Ascending aorta (tissue), 2 donors: ENCODE data around the gene CNOT6. TPM values are rescaled to one million over a fixed set of nuclear protein-coding genes. Genes with fewer than 3 reads are reported as not detected.

ENCODE experiments used
- DNase-seq, 2 donors: peaks; one replicate each; pipeline ENCODE4 v3.0.0-alpha.2; 2019; ENCODE audit warnings: low spot score in 2 of 2
- H3K27ac ChIP-seq, 2 donors: fragments of 200-600 bp; sonication (generic); one replicate each; pipeline ENCODE4 v1.5.1; 2016 to 2017; ENCODE audit warnings: mild to moderate bottlenecking in 1 of 2
- H3K27me3 ChIP-seq: fragments of 200-600 bp; sonication (generic); one replicate; pipeline ENCODE4 v1.5.1; 2017
- H3K36me3 ChIP-seq, 2 donors: fragments of 200-600 bp; sonication (generic); one replicate each; pipeline ENCODE4 v1.5.1; 2016
- H3K4me1 ChIP-seq, 2 donors: fragments of 200-600 bp; sonication (generic); one replicate each; pipeline ENCODE4 v1.5.1; 2016 to 2017; ENCODE audit warnings: mild to moderate bottlenecking in 1 of 2
- H3K4me3 ChIP-seq, 2 donors: fragments of 200-600 bp; sonication (generic); one replicate each; pipeline ENCODE4 v1.5.1; 2016 to 2017; ENCODE audit warnings: mild to moderate bottlenecking in 1 of 2
- H3K9me3 ChIP-seq, 2 donors: fragments of 200-600 bp; sonication (generic); one replicate each; pipeline ENCODE4 v1.5.1; 2016
- intact Hi-C: fragments of 100-400 bp; cut with DNase I; formaldehyde crosslinking; loops from one replicate; pipeline ENCODE4 v1.15.1; 2023
- total RNA-seq: library from RNA; depleted of rRNA; stranded (reverse); fragments of >200 nt; gene quantifications from one replicate; pipeline ENCODE4 v1.1.0, GENCODE V29; 2016
- TF ChIP-seq, protein P1 (sequence below), 3 experiments: fragments of 200-600 bp in 2 of 3; fragments of 450-650 bp in 1 of 3; sonication (generic) in 2 of 3; IDR thresholded peaks; one replicate each; pipeline ENCODE4 v1.5.1; 2016 to 2019; ENCODE audit warnings: antibody characterized with exemption in 3 of 3, mild to moderate bottlenecking in 1 of 3, moderate library complexity in 1 of 3

Gene CNOT6
- total RNA-seq, 1 donor from 2014 or later, result 12.0 TPM

DNA sequence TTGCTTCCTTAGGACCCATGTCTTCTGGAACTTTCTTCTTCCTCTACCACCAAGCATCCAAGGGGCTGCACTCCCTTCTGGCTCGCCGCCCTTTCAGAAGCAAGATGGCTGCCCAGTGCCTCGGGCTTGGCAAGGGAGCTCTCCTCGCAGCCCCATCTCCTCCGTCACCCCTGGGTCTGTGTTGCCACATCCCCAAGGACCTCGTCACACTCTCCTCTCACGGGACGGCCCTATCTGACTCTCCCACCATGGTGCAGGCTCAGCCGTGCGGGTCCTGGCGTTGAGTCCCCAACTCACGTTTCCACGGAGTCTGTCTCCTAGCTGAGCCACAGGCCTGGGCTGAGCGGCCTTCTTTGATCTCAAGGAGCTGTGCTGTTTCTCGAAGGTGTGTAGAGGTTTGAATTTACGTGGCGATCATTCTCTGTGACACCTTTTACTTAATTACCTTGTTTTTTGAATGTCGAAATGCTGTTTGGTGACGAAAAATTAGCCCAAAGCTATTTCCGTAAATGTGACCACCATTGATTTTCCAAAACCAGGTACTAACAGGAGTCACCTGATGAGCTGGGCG, 112.1 kb downstream of the CNOT6 start:
- intact Hi-C loops, result no loop called here
- Histone ChIP-seq H3K27ac (no peak overlapping the region), H3K36me3 (no peaks in the 10 kb centered on the region), H3K9me3 (no peaks in the 10 kb centered on the region), H3K4me1 (no peaks in the 10 kb centered on the region), H3K4me3 (no peak overlapping the region), H3K27me3 (no peaks in the 10 kb centered on the region)
- DNase-seq, result no peak
- TF ChIP-seq, protein P1, sequence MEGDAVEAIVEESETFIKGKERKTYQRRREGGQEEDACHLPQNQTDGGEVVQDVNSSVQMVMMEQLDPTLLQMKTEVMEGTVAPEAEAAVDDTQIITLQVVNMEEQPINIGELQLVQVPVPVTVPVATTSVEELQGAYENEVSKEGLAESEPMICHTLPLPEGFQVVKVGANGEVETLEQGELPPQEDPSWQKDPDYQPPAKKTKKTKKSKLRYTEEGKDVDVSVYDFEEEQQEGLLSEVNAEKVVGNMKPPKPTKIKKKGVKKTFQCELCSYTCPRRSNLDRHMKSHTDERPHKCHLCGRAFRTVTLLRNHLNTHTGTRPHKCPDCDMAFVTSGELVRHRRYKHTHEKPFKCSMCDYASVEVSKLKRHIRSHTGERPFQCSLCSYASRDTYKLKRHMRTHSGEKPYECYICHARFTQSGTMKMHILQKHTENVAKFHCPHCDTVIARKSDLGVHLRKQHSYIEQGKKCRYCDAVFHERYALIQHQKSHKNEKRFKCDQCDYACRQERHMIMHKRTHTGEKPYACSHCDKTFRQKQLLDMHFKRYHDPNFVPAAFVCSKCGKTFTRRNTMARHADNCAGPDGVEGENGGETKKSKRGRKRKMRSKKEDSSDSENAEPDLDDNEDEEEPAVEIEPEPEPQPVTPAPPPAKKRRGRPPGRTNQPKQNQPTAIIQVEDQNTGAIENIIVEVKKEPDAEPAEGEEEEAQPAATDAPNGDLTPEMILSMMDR (IDR thresholded peaks at IDR 0.05), result peak in 1 of 3 experiments; percentile 1

DNA sequence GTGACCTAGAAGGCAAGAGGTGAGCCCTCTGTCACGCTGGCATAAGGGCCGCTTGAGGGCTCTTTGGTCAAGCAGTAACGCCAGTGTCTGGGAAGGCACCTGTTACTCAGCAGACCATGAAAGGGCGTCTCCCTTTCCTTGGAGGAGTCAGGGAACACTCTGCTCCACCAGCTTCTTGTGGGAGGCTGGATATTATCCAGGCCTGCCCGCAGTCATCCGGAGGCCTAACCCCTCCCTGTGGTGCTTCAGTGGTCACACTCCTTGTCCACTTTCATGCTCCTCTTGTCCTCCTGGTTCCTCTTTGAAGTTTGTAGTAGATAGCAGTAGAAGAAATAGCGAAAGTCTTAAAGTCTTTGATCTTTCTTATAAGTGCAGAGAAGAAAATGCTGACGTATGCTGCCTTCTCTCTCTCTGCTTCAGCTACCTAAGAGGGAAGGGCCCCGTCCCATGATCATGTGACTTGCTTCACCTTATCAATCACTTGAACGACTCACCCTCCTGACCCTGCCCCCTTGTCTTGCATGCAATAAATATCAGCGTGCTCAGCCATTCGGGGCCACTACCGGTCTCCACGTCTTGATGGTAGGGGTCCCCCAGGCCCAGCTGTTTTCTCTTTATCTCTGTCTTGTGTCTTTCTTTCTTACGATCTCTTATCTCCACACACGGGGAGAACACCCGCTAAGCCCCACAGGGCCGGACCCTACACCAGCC, 113.8 kb downstream of the CNOT6 start:
- Histone ChIP-seq H3K4me1 (no peaks in the 10 kb centered on the region), H3K4me3 (no peak overlapping the region), H3K27me3 (no peaks in the 10 kb centered on the region), H3K27ac (no peak overlapping the region), H3K36me3 (no peaks in the 10 kb centered on the region), H3K9me3 (no peaks in the 10 kb centered on the region)
- TF ChIP-seq, protein P1 (IDR thresholded peaks at IDR 0.05), result no peak
- no peak for DNase-seq
- intact Hi-C loops, result no loop called here

DNA sequence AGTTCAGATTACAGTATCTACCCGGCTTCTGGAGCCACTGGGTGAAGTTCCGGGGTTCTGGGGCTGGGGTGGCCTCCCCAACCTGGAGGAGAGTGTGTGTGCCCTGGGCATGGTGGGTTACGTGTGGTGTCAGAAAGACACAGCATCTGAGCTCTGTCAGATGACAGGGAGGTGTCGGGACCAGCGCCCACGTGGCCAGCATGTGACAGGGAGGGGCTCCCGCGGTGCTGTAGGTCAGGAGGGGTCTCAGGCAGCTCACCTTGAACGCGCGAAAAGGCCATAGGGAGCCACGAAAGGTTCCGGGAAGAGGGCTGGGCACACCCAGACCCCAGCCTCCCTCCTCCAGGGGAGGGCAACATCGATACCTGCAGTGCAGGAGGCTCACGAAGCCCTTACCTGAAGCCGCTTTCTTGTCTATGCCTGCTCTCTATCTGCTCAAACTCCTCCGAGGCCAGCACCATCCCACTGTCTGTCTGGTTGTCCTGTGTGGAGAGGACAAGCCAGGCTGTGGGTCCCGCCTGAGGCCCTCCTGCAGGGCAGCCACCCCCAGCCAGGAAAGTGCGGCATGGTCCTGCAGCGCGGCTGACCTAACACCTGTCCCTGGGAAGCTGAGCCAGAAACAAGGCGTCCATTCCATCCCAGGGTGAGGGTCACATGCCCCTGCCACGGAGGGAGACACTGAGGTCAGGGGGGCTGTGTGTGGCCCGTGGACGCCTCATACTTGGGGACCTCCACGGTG, 114.6 kb downstream of the CNOT6 start:
- H3K9me3 ChIP-seq, result no peaks in the 10 kb centered on the region

DNA sequence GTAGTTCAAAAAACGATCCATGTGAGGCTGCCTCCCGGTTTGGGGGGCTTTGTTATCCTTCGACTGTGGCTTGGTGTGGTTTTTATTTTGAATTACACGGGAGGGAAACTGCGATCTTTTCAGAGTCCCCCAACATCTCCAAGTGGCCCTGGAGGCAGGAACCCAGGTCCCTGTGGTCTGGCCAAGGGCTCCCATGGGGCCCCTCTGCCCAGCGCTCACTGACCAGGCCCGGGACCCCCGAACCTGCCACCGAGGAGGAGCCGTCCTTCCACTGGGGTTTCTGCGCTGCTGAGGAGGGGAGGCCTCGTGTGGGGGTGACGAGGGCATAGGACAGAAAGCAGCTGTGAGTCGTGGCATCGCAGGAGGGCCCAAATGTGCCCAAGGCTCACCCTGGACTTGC, 115.2 kb downstream of the CNOT6 start:
- Histone ChIP-seq H3K27ac (no peak overlapping the region), H3K9me3 (no peaks in the 10 kb centered on the region), H3K27me3 (no peaks in the 10 kb centered on the region), H3K4me3 (no peak overlapping the region), H3K4me1 (no peaks in the 10 kb centered on the region), H3K36me3 (no peaks in the 10 kb centered on the region)
- no peak for DNase-seq
- intact Hi-C loops, result no loop called here
- TF ChIP-seq, protein P1 (IDR thresholded peaks at IDR 0.05), result no peak

More for the DNA sequence above, 114.6 kb downstream of the CNOT6 start:
- DNase-seq, result no peak
- Histone ChIP-seq H3K4me3 (no peak overlapping the region), H3K27ac (no peak overlapping the region), H3K27me3 (no peaks in the 10 kb centered on the region), H3K36me3 (no peaks in the 10 kb centered on the region), H3K4me1 (no peaks in the 10 kb centered on the region)
- intact Hi-C loops, result no loop called here
- TF ChIP-seq, protein P1 (IDR thresholded peaks at IDR 0.05), result no peak

DNA sequence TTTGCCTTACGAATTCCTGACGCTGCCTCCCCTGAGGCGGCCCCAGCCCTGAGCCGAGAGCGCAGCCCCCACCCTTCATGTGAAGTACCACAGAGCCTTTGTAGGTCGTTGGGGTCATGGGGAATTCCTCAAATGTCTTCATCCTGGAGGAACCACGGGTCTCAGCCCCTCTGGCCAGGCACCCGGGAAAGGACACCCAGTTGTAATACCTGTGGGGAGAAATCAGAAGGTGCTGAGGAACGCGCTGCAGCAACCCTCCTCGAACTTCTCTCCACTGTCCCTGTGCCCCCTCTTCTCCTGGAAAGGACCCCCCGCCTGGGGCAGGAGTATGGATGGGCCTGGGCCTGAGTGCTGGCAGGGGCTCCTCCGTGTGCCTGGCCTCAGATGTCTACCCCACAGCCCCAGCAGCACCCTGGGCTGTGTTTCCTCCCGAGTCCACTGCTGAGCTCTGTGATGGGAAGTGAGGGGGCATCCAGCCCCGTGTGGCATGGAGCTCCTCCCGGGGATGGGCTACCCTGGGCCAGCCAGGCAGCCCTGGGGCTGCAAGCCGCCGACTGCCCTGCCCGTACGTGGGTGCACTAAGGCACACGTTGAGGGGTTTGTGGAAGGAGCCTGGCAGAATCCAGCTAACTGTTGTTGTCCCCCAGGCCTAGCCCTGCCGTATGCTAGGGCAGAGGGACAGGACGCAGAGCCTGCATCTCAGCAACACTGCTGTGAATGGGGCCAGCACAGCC, 115.8 kb downstream of the CNOT6 start:
- Histone ChIP-seq H3K36me3 (no peaks in the 10 kb centered on the region), H3K4me1 (no peaks in the 10 kb centered on the region), H3K27ac (no peak overlapping the region), H3K27me3 (no peaks in the 10 kb centered on the region), H3K4me3 (no peak overlapping the region), H3K9me3 (no peaks in the 10 kb centered on the region)
- intact Hi-C loops, result no loop called here
- no peak for DNase-seq
- TF ChIP-seq, protein P1 (IDR thresholded peaks at IDR 0.05), result no peak
